GM12874 (cell line): ENCODE results near the gene FNIP2.

Experiments
- CTCF ChIP-seq: IDR thresholded peaks from 2 replicates; pipeline ENCODE4 v1.5.1; 2011; ENCODE audit warnings: low read depth, mild to moderate bottlenecking, control low read depth, low read length, moderate library complexity; ENCODE audit not compliant: insufficient read depth

Gene FNIP2

GRCh38 chr4:158841540-158841939 is 72.7 kb downstream of the FNIP2 start:
- no peak for TF ChIP-seq CTCF

GRCh38 chr4:158845311-158846041 is 76.7 kb downstream of the FNIP2 start:
- TF ChIP-seq CTCF = no peak

- no peak for TF ChIP-seq CTCF
Observed at GRCh38 chr4:158847535-158847934, 78.7 kb downstream of the FNIP2 start.

- TF ChIP-seq CTCF = no peak
Observed at GRCh38 chr4:158849681-158850080, 80.9 kb downstream of the FNIP2 start.

GRCh38 chr4:158850371-158850770 is 81.5 kb downstream of the FNIP2 start:
- no peak for TF ChIP-seq CTCF

- TF ChIP-seq CTCF = no peak
Observed at GRCh38 chr4:158850800-158851644, 82.2 kb downstream of the FNIP2 start.

GRCh38 chr4:158854236-158854635 is 85.4 kb downstream of the FNIP2 start:
- no peak for TF ChIP-seq CTCF
